Bronchial epithelial cell (primary cell): Measurements from ENCODE around the gene GRIA4. TPM values are rescaled to one million over a fixed set of nuclear protein-coding genes. Genes with fewer than 3 reads are reported as not detected.
A peak's percentile ranks its signal among the peaks of the same experiment; 100 is the strongest.

Experiments
- DNase-seq: peaks from one replicate; pipeline ENCODE4 v3.0.0-alpha.2; 2010; ENCODE audit warnings: low read depth
- FAIRE-seq: peaks from 2 replicates; lab custom pipeline; 2011; peaks lifted over from hg19 to GRCh38; lab: Jason Lieb, UNC
- H3K27me3 ChIP-seq: 2 replicates; pipeline ENCODE4 v1.5.1; 2011; ENCODE audit warnings: low read length; ENCODE audit not compliant: control insufficient read depth, insufficient read depth
- H3K36me3 ChIP-seq: 2 replicates; pipeline ENCODE4 v1.5.1; 2011; ENCODE audit warnings: low read length; ENCODE audit not compliant: control insufficient read depth, insufficient read depth
- H3K4me3 ChIP-seq: 2 replicates; pipeline ENCODE4 v1.5.1; 2011; ENCODE audit warnings: mild to moderate bottlenecking, low read depth, low read length, control low read depth
- CTCF ChIP-seq: IDR thresholded peaks from 2 replicates; pipeline ENCODE4 v1.5.1; 2011; ENCODE audit warnings: mild to moderate bottlenecking, moderate library complexity, low read length, control low read depth, inconsistent platforms; ENCODE audit not compliant: insufficient read depth, severe bottlenecking
- total RNA-seq: library from RNA; depleted of rRNA; stranded (reverse); fragments of >200 nt; gene quantifications from 2 replicates; pipeline ENCODE4 v1.2.1, GENCODE V29; 2014

Gene GRIA4
- total RNA-seq, 1 donor from 2014 or later, result not detected

DNA sequence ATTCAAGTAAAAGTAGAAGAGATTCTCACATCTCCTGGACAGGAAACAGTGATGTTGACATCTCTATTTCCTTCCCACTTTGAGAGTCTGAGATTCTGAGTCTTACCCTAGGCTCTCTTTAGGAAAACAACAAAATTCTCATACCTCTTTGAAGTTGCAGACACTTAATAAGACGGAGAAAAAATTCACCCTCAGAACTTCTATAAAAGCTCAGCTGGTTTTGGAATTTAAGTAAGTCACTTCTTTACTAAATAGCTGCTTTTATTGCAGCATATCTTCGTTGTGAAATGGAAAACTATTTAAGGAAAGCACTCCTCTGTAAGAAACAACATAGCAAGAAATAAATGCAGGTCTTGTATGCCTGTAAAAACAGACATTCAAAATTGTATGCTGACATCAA, 333.0 kb downstream of the GRIA4 start:
- FAIRE-seq (no peak), DNase-seq (no peak)
- no peaks in the 10 kb centered on the region for H3K27me3 ChIP-seq
- no peak overlapping the region for H3K4me3 ChIP-seq
- TF ChIP-seq CTCF, result no peak
- H3K36me3 ChIP-seq, result no peaks in the 10 kb centered on the region

DNA sequence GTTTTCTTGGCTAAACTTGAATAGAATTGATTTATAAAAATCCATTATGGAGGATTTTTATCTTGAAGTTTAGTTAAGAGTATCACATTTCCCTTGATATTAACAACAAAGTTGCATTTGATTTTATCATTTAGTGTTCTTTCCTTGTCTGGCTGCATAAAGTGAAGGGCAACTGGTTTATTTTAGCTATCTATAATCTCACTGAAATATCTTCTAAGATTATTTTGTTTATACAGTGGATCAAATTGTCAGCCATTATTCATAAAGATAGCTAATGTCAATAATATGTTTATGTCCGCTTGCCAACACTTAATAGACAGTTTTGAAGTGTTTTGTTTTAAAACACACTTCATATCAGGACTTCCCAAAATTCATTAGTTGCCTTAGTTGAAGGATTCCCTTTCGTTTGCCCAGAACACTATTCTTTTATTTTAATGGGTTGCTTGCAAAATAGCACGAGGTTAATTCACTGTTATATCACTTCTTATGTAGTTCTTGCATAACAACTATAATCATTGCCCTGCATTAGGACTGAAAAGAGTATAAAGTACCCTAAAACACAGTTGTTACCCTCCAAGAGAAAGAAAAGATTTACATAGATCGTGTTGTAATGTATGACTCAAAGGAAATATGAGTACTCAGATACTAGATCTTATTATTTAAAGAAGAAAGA, 339.2 kb downstream of the GRIA4 start:
- FAIRE-seq, result no peak
- DNase-seq, result peak; percentile 44
- no peaks in the 10 kb centered on the region for H3K27me3 ChIP-seq
- no peak for TF ChIP-seq CTCF
- no peak overlapping the region for H3K4me3 ChIP-seq
- no peaks in the 10 kb centered on the region for H3K36me3 ChIP-seq

GRCh38 chr11:105953886-105954285, 344.0 kb downstream of the GRIA4 start:
- no peaks in the 10 kb centered on the region for H3K36me3 ChIP-seq
- FAIRE-seq (no peak), DNase-seq (no peak)
- H3K4me3 ChIP-seq, result no peak overlapping the region
- no peak for TF ChIP-seq CTCF
- H3K27me3 ChIP-seq, result no peaks in the 10 kb centered on the region

DNA sequence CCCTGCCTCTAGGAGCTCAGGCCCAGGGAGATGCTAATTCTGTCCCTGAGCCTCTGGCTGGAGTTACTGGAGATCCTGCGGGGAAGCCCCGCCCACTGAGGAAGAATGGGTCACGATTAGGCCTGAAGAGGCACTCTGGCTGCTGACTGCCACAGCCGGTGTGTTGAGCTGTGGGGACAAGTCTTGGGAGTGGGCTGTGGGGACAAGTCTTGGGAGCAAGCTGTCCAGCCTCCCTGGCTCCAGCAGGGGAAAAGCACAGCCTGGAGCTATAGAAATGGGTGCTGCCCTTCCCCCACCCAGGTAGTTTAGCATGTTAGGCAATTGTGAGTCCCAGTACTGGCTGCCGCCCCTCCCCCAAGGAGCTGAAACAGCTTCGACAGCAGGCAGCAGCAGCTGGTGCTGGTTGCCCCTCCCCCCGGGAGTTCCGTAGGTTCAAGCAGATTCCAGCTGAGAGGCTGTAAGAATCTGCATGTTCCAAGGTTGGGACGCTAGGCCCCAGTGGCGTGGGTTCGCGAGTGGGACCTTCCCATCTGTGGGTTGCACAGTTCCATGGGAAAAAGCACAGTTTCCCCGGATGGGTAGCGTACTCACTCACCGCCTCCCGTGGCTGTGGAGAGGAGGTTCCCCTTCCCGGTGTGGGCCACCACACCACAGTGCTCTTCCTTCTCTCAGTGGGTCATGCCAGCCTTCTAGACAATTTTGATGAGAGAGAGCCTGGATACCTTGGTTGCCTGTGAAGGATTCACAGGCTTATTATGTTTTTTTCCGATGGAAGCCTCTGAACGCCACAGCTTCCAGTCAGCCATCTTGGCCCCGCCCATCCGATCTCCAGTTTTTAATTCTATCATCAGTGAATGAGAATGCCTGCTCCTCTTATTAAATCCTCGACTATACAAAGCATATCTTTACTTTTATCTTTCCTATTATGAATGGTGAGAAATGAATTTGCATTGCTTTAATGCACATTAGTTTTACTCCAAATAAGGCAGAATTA, 350.7 kb downstream of the GRIA4 start:
- FAIRE-seq (no peak), DNase-seq (no peak)
- TF ChIP-seq CTCF, result no peak
- no peak overlapping the region for H3K4me3 ChIP-seq
- no peaks in the 10 kb centered on the region for H3K27me3 ChIP-seq
- H3K36me3 ChIP-seq, result no peaks in the 10 kb centered on the region

DNA sequence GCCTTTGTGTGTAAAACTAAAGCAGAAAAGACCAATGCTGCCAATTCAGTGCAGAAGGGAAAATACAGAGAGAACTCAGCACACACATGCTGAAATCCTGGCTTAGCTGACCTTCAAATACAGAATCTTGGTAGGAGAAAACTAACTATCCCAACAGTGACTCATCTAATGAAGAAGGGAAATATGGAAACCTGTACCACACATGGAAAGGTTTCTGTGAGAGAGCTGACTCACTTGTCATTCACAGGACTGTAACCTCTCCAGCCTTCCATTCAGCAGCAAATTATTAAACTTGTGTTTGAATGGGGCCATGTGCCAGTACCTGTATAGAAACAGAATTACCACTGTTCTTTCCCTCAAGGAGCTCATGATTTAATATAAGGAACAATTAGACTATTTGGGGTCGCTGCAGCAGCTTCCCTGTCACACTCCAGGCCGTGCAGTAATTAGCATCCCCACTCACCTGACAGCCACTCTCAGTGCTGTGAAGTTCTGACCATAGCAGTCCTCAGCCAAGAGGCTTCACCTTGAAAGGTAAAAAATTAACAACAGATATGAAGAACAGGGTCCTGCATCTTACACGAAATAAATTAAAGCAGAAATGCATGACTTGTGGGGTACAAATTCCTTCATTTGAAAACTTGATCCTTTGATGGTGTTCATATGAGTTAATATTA, 358.3 kb downstream of the GRIA4 start:
- no peaks in the 10 kb centered on the region for H3K36me3 ChIP-seq
- FAIRE-seq (no peak), DNase-seq (peak; percentile 81)
- no peak overlapping the region for H3K4me3 ChIP-seq
- H3K27me3 ChIP-seq, result no peaks in the 10 kb centered on the region
- TF ChIP-seq CTCF, result no peak
